ENCODE data around the gene RIMBP2.
"Not testable (repeated sequence)": the region's sequence is repeated elsewhere in the genome, so short reads cannot be mapped to it uniquely, and the experiment has no call there.

The RIMBP2 gene

GRCh38 chr12:130664252-130664651 is 51.8 kb downstream of the RIMBP2 start:
- no peak for DNase-seq (ENCODE audit: extremely low spot score, insufficient read length, low read depth)
- FAIRE-seq = no peak

- DNase-seq (ENCODE audit: extremely low spot score, insufficient read length, low read depth) = no peak
- FAIRE-seq = no peak
Measured at GRCh38 chr12:130663514-130663913, 52.6 kb downstream of the RIMBP2 start.

- FAIRE-seq (no peak), DNase-seq (ENCODE audit: extremely low spot score, insufficient read length, low read depth) (no peak)
Measured at GRCh38 chr12:130661486-130662255, 54.4 kb downstream of the RIMBP2 start.

- FAIRE-seq (no peak), DNase-seq (ENCODE audit: extremely low spot score, insufficient read length, low read depth) (no peak)
Measured at GRCh38 chr12:130661059-130661458, 55.0 kb downstream of the RIMBP2 start.

GRCh38 chr12:130658145-130658911 is 57.8 kb downstream of the RIMBP2 start:
- FAIRE-seq = no peak
- DNase-seq (ENCODE audit: extremely low spot score, insufficient read length, low read depth) = no peak

GRCh38 chr12:130656411-130656810 is 59.7 kb downstream of the RIMBP2 start:
- DNase-seq (ENCODE audit: extremely low spot score, insufficient read length, low read depth) = no peak
- FAIRE-seq = no peak

- DNase-seq (ENCODE audit: extremely low spot score, insufficient read length, low read depth) = no peak
- no peak for FAIRE-seq
Measured at GRCh38 chr12:130655881-130656280, 60.2 kb downstream of the RIMBP2 start.

- FAIRE-seq (no peak), DNase-seq (ENCODE audit: extremely low spot score, insufficient read length, low read depth) (no peak)
Measured at GRCh38 chr12:130655010-130655409, 61.1 kb downstream of the RIMBP2 start.

GRCh38 chr12:130651188-130651959 is 64.7 kb downstream of the RIMBP2 start:
- no peak for DNase-seq (ENCODE audit: extremely low spot score, insufficient read length, low read depth)
- FAIRE-seq = no peak

- FAIRE-seq (no peak), DNase-seq (ENCODE audit: extremely low spot score, insufficient read length, low read depth) (no peak)
Measured at GRCh38 chr12:130650131-130650530, 66.0 kb downstream of the RIMBP2 start.

GRCh38 chr12:130649101-130650045 is 66.7 kb downstream of the RIMBP2 start:
- DNase-seq (ENCODE audit: extremely low spot score, insufficient read length, low read depth) (no peak), FAIRE-seq (no peak)

- FAIRE-seq = no peak
- no peak for DNase-seq (ENCODE audit: extremely low spot score, insufficient read length, low read depth)
Measured at GRCh38 chr12:130647814-130648213, 68.3 kb downstream of the RIMBP2 start.

GRCh38 chr12:130646716-130647370 is 69.3 kb downstream of the RIMBP2 start:
- FAIRE-seq (no peak), DNase-seq (ENCODE audit: extremely low spot score, insufficient read length, low read depth) (no peak)

- not testable (repeated sequence) for FAIRE-seq; DNase-seq (ENCODE audit: extremely low spot score, insufficient read length, low read depth)
Measured at GRCh38 chr12:130646191-130646590, 69.9 kb downstream of the RIMBP2 start.

GRCh38 chr12:130645751-130646150 is 70.3 kb downstream of the RIMBP2 start:
- DNase-seq (ENCODE audit: extremely low spot score, insufficient read length, low read depth) (no peak), FAIRE-seq (no peak)

GRCh38 chr12:130644566-130644965 is 71.5 kb downstream of the RIMBP2 start:
- no peak for FAIRE-seq
- DNase-seq (ENCODE audit: extremely low spot score, insufficient read length, low read depth) = no peak

GRCh38 chr12:130644146-130644545 is 72.0 kb downstream of the RIMBP2 start:
- DNase-seq (ENCODE audit: extremely low spot score, insufficient read length, low read depth) = no peak
- FAIRE-seq = no peak

GRCh38 chr12:130642856-130643255 is 73.2 kb downstream of the RIMBP2 start:
- no peak for FAIRE-seq
- DNase-seq (ENCODE audit: extremely low spot score, insufficient read length, low read depth) = no peak

- FAIRE-seq = no peak
- no peak for DNase-seq (ENCODE audit: extremely low spot score, insufficient read length, low read depth)
Measured at GRCh38 chr12:130641533-130642184, 74.4 kb downstream of the RIMBP2 start.

Data from GM18507 (cell line).